Ureter (tissue), 1 donor: ENCODE data around the gene SLC9C2. TPM values are rescaled to one million over a fixed set of nuclear protein-coding genes. Genes with fewer than 3 reads are reported as not detected.
A peak's percentile ranks its signal among the peaks of the same experiment; 100 is the strongest.
"Not testable (repeated sequence)": the region's sequence is repeated elsewhere in the genome, so short reads cannot be mapped to it uniquely, and the experiment has no call there.

ENCODE experiments used
- DNase-seq: peaks from one replicate; pipeline ENCODE4 v3.0.0-alpha.2; 2020; ENCODE audit warnings: low spot score
- total RNA-seq: library from RNA; stranded (reverse); gene quantifications from one replicate; pipeline ENCODE4 v1.2.4, GENCODE V29; 2023
- donor health status: DM: yes; HTN: yes; CAD: no.

SLC9C2 gene
- total RNA-seq, 1 donor from 2014 or later = not detected

DNA sequence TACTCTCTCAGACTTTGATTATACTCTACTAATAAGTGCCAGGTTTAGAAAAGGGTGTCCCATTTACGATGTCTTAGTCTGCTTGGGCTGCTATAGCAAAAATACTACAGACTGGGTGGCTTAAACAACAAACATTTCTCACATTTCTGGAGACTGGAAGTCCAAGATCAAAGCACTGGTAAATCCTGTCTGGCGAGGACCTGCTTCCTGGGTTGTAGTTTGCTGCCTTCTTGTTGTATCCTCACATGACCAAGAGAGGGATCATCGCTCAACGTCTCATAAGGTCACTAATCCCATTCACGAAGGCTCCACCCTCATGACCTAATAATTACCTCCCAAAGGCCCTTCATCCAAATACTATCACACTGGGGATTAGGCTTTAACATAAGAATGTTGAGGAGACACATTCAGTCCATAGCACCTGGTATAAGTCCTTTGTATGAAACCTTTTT lies 113.7 kb downstream of the SLC9C2 start:
- no peak for DNase-seq

GRCh38 chr1:173488001-173488400 lies 114.9 kb downstream of the SLC9C2 start:
- no peak for DNase-seq

DNA sequence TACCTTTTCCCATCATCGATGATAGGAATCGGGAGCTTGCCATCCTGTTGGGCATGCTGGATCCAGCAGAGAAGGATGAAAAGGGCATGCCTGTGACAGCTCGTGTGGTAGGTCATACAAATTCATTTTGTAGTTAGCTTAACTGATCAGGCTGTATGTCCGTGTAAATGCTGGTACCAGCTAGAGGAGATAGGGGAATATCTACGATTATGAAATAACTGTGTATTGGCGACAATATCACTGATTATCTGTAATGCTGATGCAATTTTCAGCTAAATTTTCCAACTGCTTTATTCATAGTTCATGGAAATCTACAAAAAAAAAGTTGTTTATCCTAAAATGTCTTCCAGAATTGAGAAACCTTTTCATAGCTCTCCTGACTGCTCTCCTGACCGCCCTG lies 117.5 kb downstream of the SLC9C2 start:
- no peak for DNase-seq

GRCh38 chr1:173484276-173484675 lies 118.6 kb downstream of the SLC9C2 start:
- DNase-seq = no peak

GRCh38 chr1:173482683-173483082 lies 120.2 kb downstream of the SLC9C2 start:
- no peak for DNase-seq

- no peak for DNase-seq
These were observed 121.6 kb downstream of the SLC9C2 start for GRCh38 chr1:173481195-173481772.

DNA sequence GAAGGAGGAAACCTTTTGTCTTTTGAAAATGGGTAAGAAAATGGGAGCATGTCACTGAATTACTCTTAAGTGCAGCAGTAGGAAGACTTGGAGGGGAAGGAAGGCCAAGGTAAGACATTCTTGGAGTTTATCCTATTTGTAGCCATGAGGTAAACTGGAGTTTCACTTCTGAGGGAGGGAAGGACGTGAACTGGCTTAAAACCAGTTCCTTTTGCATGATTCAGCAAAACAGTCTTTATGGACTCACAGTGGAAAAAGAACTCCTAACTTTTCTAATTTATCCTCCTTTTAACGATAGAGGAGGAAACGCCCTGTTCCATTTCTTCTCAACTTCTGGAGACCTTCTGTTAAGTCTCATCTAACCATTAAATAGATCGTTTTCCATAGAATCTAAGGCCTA lies 123.2 kb downstream of the SLC9C2 start:
- no peak for DNase-seq

GRCh38 chr1:173478094-173478674 lies 124.7 kb downstream of the SLC9C2 start:
- peak; percentile 57 for DNase-seq

- DNase-seq = peak; percentile 91
These were observed 125.4 kb downstream of the SLC9C2 start, which contains the start of gene PRDX6 for GRCh38 chr1:173477286-173478093. Gene PRDX6, plus strand, starts transcription at chr1:173477335. Its CDS starts 63 bp downstream, at chr1:173477398.

DNA sequence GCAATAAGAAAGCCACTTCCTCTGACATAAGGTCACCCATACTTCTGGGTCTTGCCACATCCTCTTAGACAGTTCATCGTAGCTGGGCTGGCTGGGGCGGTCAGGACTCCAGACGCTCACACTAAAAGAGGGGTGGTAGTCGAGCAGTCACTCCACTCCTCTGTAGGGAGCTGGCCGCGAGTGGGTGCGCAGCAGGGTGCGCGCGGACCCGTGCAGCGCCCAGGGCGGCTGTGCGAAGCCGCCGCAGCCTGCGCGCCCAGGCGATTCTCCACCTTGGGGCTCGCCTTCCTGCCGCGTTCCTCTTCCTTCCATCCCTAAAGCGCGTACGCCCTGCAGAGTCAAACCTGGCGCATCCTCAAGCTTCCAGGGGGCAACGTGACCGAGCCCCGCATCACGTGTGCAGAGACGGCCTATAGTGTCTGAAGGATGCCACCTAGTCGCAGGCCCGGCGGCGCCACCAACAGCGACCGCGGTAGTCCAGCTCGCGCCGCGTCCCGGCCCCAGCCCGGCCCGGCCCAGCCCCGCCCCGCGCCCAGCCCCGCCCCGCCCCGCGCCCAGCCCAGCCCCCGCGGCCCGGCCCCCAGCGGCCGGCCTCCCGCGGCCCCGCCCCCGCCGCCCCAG lies 126.1 kb downstream of the SLC9C2 start:
- peak; percentile 91 for DNase-seq

DNA sequence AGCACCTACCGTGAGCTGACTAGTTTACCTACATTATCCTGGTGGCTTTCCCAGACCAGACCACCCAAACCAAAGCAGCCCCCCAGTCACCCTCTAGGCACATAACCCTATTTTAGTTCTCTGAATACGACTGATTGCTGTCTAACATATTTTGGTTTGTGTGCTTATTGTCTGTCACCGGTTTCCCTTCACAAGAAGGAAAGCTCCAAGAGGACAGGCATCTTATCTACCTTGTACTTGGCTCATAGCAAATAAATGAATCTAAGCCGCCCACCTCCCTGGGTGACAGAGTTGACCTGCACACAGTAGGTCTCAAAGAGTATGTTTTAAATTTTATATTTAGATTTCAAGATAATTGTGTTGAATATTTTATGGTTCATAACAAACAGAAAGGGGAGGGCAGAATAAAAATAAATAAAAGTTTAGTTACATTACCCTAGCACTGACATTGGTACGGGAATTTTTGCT lies 126.6 kb downstream of the SLC9C2 start:
- no peak for DNase-seq

DNA sequence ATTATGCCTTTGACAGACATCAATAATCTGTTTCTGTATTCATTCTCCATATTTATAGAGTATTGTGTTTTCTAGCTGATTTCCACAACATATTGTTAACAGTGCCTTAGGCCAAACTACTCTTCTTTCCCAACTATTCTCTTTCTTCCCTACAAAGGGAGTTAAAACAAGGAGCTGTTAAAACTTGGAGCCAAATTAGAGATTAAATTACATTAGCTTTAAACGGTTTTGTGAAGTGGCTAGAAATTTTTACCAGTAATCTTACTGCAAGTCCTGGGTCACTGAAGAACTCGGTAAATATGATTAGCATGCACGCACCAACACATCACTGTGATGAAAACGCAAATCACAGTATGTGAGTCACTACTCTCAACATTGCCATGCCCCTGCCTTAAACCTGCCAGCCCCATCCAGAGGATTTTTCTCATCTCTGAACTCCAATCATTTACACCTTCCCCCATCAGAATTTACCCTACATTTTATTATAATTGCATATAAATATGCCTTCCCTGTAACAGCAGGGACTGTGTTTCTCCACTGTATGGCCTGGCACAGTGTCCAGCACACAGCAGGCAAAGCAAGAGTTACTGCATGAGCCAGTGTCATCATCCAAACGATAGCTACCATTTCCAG lies 127.2 kb downstream of the SLC9C2 start:
- no peak for DNase-seq

- DNase-seq = not testable (repeated sequence)
These were observed 128.0 kb downstream of the SLC9C2 start for GRCh38 chr1:173474780-173475421.

GRCh38 chr1:173474097-173474779 lies 128.6 kb downstream of the SLC9C2 start:
- DNase-seq = no peak

- DNase-seq = no peak
These were observed 129.3 kb downstream of the SLC9C2 start for GRCh38 chr1:173473599-173474011.

- no peak for DNase-seq
These were observed 132.3 kb downstream of the SLC9C2 start for GRCh38 chr1:173470608-173471007.

- DNase-seq = no peak
These were observed 133.2 kb downstream of the SLC9C2 start for GRCh38 chr1:173469656-173470055.

DNA sequence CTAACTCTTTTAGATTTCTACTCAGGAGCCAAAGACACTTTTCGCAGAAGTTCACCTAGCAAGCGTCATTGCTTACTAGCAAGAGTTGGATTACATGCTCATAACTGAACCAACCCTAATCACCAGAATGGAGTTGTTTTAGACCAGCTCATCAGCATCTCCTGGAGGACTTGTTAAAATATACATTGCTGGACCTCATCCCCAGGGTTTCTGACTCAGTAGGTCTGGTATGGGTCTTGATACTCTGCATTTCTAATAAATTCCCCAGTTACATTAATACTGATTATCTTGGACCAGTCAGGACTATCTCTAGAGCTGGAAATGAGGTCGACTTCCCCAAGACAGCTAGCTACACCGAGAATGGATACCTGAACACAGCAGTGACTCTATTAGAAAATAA lies 135.4 kb downstream of the SLC9C2 start:
- DNase-seq = no peak

DNA sequence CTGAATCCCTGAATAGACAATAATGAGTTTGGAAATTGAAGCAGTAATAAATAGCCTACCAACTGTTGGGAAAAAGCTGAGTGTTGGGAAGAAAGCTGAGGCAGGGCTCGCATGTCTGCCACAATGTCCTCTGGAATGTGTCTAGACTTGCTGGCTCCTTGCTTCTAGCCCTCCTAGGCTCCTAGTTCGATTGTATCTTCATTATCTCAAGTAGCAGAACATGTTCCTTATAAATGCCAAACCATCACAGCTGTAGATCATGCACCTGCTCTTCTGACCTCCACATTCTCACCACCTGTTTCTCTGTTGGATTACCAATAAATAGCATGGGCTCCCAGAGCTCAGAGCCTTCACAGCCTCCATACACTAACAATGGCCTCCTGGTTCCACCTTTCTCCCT lies 138.7 kb downstream of the SLC9C2 start:
- not testable (repeated sequence) for DNase-seq

GRCh38 chr1:173462666-173463065 lies 140.2 kb downstream of the SLC9C2 start:
- DNase-seq = not testable (repeated sequence)

DNA sequence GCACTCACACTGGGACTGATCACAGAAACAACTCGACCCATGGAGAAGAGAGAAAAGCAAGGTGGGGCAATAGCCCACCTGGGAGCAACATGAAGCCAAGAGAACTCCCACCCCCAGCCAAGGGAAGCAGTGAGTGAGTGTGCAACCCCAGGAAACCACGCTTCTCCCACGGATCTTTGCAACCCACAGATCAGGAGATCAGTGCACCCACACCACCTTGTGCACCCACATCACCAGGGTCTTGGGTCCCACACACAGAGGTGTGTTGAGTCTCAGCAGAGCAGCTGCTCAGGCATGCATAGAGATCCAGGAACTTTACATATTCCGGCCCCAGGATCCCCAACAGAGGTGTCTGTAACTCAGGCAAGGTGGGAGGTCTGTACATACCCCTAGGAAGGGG lies 143.0 kb downstream of the SLC9C2 start:
- no peak for DNase-seq
